ENCODE measurements around the gene KIAA1958.

DNA sequence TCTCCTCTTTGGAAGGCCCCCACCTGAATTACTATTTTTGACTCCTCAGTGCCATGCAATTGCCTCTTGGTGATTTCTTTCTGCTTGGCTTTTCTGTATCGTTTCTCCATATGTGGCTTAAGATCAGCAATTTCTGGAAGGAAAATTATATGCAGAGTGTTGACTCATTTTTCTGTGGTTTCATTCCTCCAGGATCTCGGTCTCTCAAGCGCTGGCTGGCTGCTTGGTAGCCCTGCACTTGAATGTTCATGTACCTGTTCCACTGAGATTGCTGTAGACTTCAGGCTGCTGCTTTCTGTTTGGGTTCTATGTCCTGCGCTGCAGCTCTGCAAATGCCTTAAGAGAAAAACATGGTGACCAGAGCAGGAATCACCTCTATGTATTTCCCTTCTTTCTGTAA, 153.7 kb downstream of the KIAA1958 start:
- TF ChIP-seq ELF4 (IDR thresholded peaks at IDR 0.05) (no peak), CTBP1 (IDR thresholded peaks at IDR 0.05; ENCODE audit: borderline replicate concordance) (no peak), BHLHE40 (IDR thresholded peaks at IDR 0.05; ENCODE audit: borderline replicate concordance) (no peak), SP1 (IDR thresholded peaks at IDR 0.05) (no peak), FOXA1 (IDR thresholded peaks at IDR 0.05) (no peak), FOXM1 (IDR thresholded peaks at IDR 0.05; ENCODE audit: borderline replicate concordance) (no peak), TARDBP (IDR thresholded peaks at IDR 0.05) (no peak), ARNT (IDR thresholded peaks at IDR 0.05) (no peak), HDGF (IDR thresholded peaks at IDR 0.05; ENCODE audit: borderline replicate concordance) (no peak)
- TF ChIP-seq, protein P1, sequence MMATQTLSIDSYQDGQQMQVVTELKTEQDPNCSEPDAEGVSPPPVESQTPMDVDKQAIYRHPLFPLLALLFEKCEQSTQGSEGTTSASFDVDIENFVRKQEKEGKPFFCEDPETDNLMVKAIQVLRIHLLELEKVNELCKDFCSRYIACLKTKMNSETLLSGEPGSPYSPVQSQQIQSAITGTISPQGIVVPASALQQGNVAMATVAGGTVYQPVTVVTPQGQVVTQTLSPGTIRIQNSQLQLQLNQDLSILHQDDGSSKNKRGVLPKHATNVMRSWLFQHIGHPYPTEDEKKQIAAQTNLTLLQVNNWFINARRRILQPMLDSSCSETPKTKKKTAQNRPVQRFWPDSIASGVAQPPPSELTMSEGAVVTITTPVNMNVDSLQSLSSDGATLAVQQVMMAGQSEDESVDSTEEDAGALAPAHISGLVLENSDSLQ (IDR thresholded peaks at IDR 0.05) = no peak
